ENCODE data around the gene PRCC. TPM values are rescaled to one million over a fixed set of nuclear protein-coding genes. Genes with fewer than 3 reads are reported as not detected.

PRCC gene
- total and polyA plus RNA-seq, 12 donors = 35.9 to 137 (median 58.7) TPM

- TF ChIP-seq, protein P1, sequence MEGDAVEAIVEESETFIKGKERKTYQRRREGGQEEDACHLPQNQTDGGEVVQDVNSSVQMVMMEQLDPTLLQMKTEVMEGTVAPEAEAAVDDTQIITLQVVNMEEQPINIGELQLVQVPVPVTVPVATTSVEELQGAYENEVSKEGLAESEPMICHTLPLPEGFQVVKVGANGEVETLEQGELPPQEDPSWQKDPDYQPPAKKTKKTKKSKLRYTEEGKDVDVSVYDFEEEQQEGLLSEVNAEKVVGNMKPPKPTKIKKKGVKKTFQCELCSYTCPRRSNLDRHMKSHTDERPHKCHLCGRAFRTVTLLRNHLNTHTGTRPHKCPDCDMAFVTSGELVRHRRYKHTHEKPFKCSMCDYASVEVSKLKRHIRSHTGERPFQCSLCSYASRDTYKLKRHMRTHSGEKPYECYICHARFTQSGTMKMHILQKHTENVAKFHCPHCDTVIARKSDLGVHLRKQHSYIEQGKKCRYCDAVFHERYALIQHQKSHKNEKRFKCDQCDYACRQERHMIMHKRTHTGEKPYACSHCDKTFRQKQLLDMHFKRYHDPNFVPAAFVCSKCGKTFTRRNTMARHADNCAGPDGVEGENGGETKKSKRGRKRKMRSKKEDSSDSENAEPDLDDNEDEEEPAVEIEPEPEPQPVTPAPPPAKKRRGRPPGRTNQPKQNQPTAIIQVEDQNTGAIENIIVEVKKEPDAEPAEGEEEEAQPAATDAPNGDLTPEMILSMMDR (IDR thresholded peaks at IDR 0.05) = no peak
- no peak for TF ChIP-seq POLR2A (IDR thresholded peaks at IDR 0.05)
- no peak overlapping the region for H3K4me3 ChIP-seq
- WGBS, 4 donors = 60 to 77% (median 69%) methylated on average over 5 of the region's 5 CpGs
- H3K27me3 ChIP-seq = no peaks in the 10 kb centered on the region
- intact Hi-C loops (cut with DNase I) = no loop called here
- no peaks in the 10 kb centered on the region for H3K36me3 ChIP-seq (replicated peaks in 1 of 2)
- DNase-seq = no peak
- no peak overlapping the region for H3K27ac ChIP-seq
- no peaks in the 10 kb centered on the region for H3K9me3 ChIP-seq (replicated peaks in 1 of 3)
- H3K4me1 ChIP-seq (replicated peaks in 1 of 2) = no peaks in the 10 kb centered on the region
These were observed 65.1 kb downstream of the PRCC start for GRCh38 chr1:156832434-156832833.

DNA sequence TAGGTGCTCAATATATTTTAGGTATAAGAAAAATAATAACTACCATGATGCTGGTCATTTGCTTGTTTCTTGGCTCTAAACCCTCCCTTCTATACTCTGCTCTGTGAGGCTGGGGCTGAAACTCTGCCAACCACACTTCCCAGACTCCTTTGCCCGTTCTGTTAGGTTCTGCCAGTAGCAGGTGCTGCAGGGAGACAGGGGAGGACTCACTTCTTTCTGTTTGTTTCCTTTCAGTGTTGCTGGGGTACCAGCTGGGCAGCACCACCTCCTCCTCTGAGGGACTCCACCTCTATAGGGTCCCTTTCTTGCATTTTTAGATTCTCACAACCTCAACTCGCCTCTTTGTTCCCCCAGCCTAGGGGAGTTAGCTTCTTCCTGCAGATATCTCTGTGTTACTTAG lies 66.3 kb downstream of the PRCC start:
- no peaks in the 10 kb centered on the region for H3K9me3 ChIP-seq (replicated peaks in 1 of 3)
- WGBS, 4 donors = 51 to 65% (median 53%) methylated on average over 2 of the region's 2 CpGs
- H3K4me3 ChIP-seq = no peak overlapping the region
- intact Hi-C loops (cut with DNase I) = no loop called here
- H3K36me3 ChIP-seq (replicated peaks in 1 of 2) = no peaks in the 10 kb centered on the region
- no peaks in the 10 kb centered on the region for H3K27me3 ChIP-seq
- TF ChIP-seq POLR2A (IDR thresholded peaks at IDR 0.05) = no peak
- TF ChIP-seq, protein P1 (IDR thresholded peaks at IDR 0.05) = no peak
- peak in 1 of 7 donors; percentile 11 for DNase-seq
- no peak overlapping the region for H3K27ac ChIP-seq
- no peaks in the 10 kb centered on the region for H3K4me1 ChIP-seq (replicated peaks in 1 of 2)

- no peaks in the 10 kb centered on the region for H3K36me3 ChIP-seq (replicated peaks in 1 of 2)
- DNase-seq = no peak
- intact Hi-C loops (cut with DNase I) = no loop called here
- H3K27me3 ChIP-seq = no peaks in the 10 kb centered on the region
- no peaks in the 10 kb centered on the region for H3K4me1 ChIP-seq (replicated peaks in 1 of 2)
- WGBS, 4 donors = 59 to 80% (median 73%) methylated on average over 3 of the region's 3 CpGs
- no peak overlapping the region for H3K27ac ChIP-seq
- no peak for TF ChIP-seq POLR2A (IDR thresholded peaks at IDR 0.05)
- TF ChIP-seq, protein P1 (IDR thresholded peaks at IDR 0.05) = no peak
- no peaks in the 10 kb centered on the region for H3K9me3 ChIP-seq (replicated peaks in 1 of 3)
- H3K4me3 ChIP-seq = no peak overlapping the region
These were observed 67.0 kb downstream of the PRCC start for GRCh38 chr1:156834322-156834721.

DNA sequence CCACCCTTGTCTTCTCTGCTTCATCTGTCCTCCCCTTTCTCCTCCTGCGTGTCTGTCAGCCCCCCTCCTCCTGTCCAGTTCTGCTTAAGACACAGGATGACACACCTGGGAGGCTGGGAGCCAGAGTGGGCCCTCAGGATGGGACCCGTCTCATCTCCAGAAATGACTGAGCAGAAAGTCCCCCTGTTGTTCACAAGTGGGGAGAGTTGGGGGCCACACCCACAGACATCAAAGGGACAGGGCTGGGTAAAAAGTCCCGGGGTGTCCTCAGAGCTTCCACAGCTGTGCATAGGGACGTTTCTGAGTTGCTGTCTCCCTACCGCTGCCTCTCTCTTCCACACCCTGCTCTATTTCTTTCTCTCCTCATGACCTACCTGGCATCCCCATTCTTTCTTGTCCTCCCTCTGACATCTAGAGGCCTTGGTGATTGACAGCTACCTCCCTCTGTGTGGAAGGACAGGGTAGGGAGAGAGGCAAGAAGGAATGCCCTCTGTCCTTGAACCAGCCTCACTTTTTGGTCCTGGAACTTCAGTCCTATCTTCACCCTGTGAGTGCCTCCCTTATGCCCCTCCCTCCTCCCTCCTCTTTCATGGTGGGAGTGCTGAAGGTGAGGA lies 68.8 kb downstream of the PRCC start:
- Histone ChIP-seq H3K27me3 (no peaks in the 10 kb centered on the region), H3K36me3 (replicated peaks in 1 of 2) (no peaks in the 10 kb centered on the region), H3K4me1 (replicated peaks in 1 of 2) (no peaks in the 10 kb centered on the region), H3K4me3 (no peak overlapping the region), H3K27ac (no peak overlapping the region), H3K9me3 (replicated peaks in 1 of 3) (no peaks in the 10 kb centered on the region)
- DNase-seq = no peak
- intact Hi-C loops (cut with DNase I) = no loop called here
- TF ChIP-seq, protein P1 (IDR thresholded peaks at IDR 0.05) = no peak
- TF ChIP-seq POLR2A (IDR thresholded peaks at IDR 0.05) = no peak
- 57 to 80% (median 65%) methylated on average over 5 of the region's 5 CpGs for WGBS, 4 donors

Measured in adrenal gland (tissue), 12 donors.